GM23248 (cell line): ENCODE data around the gene RAD51B.

ENCODE experiments used
- EZH2 ChIP-seq: fragments of 200-600 bp; sonication (generic); IDR thresholded peaks from 2 replicates; pipeline ENCODE4 v1.6.1; 2018; ENCODE audit warnings: antibody characterized with exemption, mild to moderate bottlenecking; ENCODE audit not compliant: insufficient read depth, poor library complexity, severe bottlenecking
- EZH2phosphoT487 ChIP-seq: fragments of 200-600 bp; sonication (generic); IDR thresholded peaks from 2 replicates; pipeline ENCODE4 v1.6.1; 2018; ENCODE audit warnings: antibody characterized with exemption, moderate library complexity, mild to moderate bottlenecking, low read depth; ENCODE audit not compliant: insufficient read depth

GRCh38 chr14:68084256-68084655, 264.7 kb downstream of the RAD51B start:
- TF ChIP-seq EZH2 (no peak), EZH2phosphoT487 (no peak)
